ENCODE data around the gene PTPRJ. TPM values are rescaled to one million over a fixed set of nuclear protein-coding genes. Genes with fewer than 3 reads are reported as not detected.

Gene PTPRJ
- total RNA-seq, 1 experiment from 2014 or later, result 11.0 TPM

GRCh38 chr11:48090174-48090573 lies 109.8 kb downstream of the PTPRJ start:
- intact Hi-C loops (cut with micrococcal nuclease; ENCODE audit: unreplicated experiment), result no loop called here
- Mint-ChIP-seq H3K27me3 (ENCODE audit: insufficient read depth, unreplicated experiment) (no peaks in the 10 kb centered on the region), H3K27ac (ENCODE audit: unreplicated experiment) (no peak overlapping the region), H3K4me3 (ENCODE audit: unreplicated experiment) (no peak overlapping the region), H3K4me1 (ENCODE audit: low read depth, unreplicated experiment) (peaks cover 38% of the 10 kb centered on the region), H3K36me3 (ENCODE audit: insufficient read depth, unreplicated experiment) (no peaks in the 10 kb centered on the region), H3K9me3 (ENCODE audit: unreplicated experiment) (no peaks in the 10 kb centered on the region)
- CTCF ChIA-PET, result no interaction called here
- no peaks in the 10 kb centered on the region for H3K9me3 ChIP-seq
- POLR2A ChIA-PET, result no interaction called here
- peaks cover 45% of the 10 kb centered on the region for H3K4me1 ChIP-seq
- no peak overlapping the region for H3K4me3 ChIP-seq (ENCODE audit: low read depth, low read length)
- H3K36me3 ChIP-seq (ENCODE audit: control insufficient read depth, insufficient read depth, low read length), result no peaks in the 10 kb centered on the region
- TF ChIP-seq CTCF (IDR thresholded peaks at IDR 0.05; ENCODE audit: insufficient read depth in 1 of 2, low read depth in 1 of 2, low read length in 1 of 2, severe bottlenecking in 1 of 2, unreplicated experiment in 1 of 2), result no peak
- H3K27me3 ChIP-seq (replicated peaks; ENCODE audit: control insufficient read depth, insufficient read depth, low read length), result no peaks in the 10 kb centered on the region
- BruUV-seq (replicated peaks), result no TSS peak
- no peak for DNase-seq

- H3K4me1 ChIP-seq, result peaks cover 44% of the 10 kb centered on the region
- ChIA-PET POLR2A (no interaction called here), CTCF (no interaction called here)
- H3K36me3 Mint-ChIP-seq (ENCODE audit: insufficient read depth, unreplicated experiment), result no peaks in the 10 kb centered on the region
- no peaks in the 10 kb centered on the region for H3K9me3 Mint-ChIP-seq (ENCODE audit: unreplicated experiment)
- no peak overlapping the region for H3K27ac Mint-ChIP-seq (ENCODE audit: unreplicated experiment)
- no peaks in the 10 kb centered on the region for H3K36me3 ChIP-seq (ENCODE audit: control insufficient read depth, insufficient read depth, low read length)
- H3K4me1 Mint-ChIP-seq (ENCODE audit: low read depth, unreplicated experiment), result peaks cover 38% of the 10 kb centered on the region
- H3K4me3 ChIP-seq (ENCODE audit: low read depth, low read length), result no peak overlapping the region
- H3K4me3 Mint-ChIP-seq (ENCODE audit: unreplicated experiment), result no peak overlapping the region
- H3K9me3 ChIP-seq, result no peaks in the 10 kb centered on the region
- BruUV-seq (replicated peaks), result no TSS peak
- H3K27me3 Mint-ChIP-seq (ENCODE audit: insufficient read depth, unreplicated experiment), result no peaks in the 10 kb centered on the region
- intact Hi-C loops (cut with micrococcal nuclease; ENCODE audit: unreplicated experiment), result no loop called here
- DNase-seq, result no peak
- TF ChIP-seq CTCF (IDR thresholded peaks at IDR 0.05; ENCODE audit: insufficient read depth in 1 of 2, low read depth in 1 of 2, low read length in 1 of 2, severe bottlenecking in 1 of 2, unreplicated experiment in 1 of 2), result no peak
- no peaks in the 10 kb centered on the region for H3K27me3 ChIP-seq (replicated peaks; ENCODE audit: control insufficient read depth, insufficient read depth, low read length)
Measured at GRCh38 chr11:48091426-48092102, 111.2 kb downstream of the PTPRJ start.

GRCh38 chr11:48093323-48093722 lies 113.0 kb downstream of the PTPRJ start:
- no peak for DNase-seq
- Histone ChIP-seq H3K9me3 (no peaks in the 10 kb centered on the region), H3K4me1 (peaks cover 48% of the 10 kb centered on the region), H3K27me3 (replicated peaks; ENCODE audit: control insufficient read depth, insufficient read depth, low read length) (no peaks in the 10 kb centered on the region), H3K36me3 (ENCODE audit: control insufficient read depth, insufficient read depth, low read length) (no peaks in the 10 kb centered on the region), H3K4me3 (ENCODE audit: low read depth, low read length) (no peak overlapping the region)
- no peaks in the 10 kb centered on the region for H3K27me3 Mint-ChIP-seq (ENCODE audit: insufficient read depth, unreplicated experiment)
- H3K9me3 Mint-ChIP-seq (ENCODE audit: unreplicated experiment), result no peaks in the 10 kb centered on the region
- H3K36me3 Mint-ChIP-seq (ENCODE audit: insufficient read depth, unreplicated experiment), result no peaks in the 10 kb centered on the region
- ChIA-PET POLR2A (no interaction called here), CTCF (interaction anchor here (0.5 to 1.5 kb wide), 3 partner anchors 95 to 158 kb away, joined by 3 to 6 read pairs (median 5); no protein-coding TSS in a partner anchor)
- intact Hi-C loops (cut with micrococcal nuclease; ENCODE audit: unreplicated experiment), result no loop called here
- peaks cover 35% of the 10 kb centered on the region for H3K4me1 Mint-ChIP-seq (ENCODE audit: low read depth, unreplicated experiment)
- no peak for TF ChIP-seq CTCF (IDR thresholded peaks at IDR 0.05; ENCODE audit: insufficient read depth in 1 of 2, low read depth in 1 of 2, low read length in 1 of 2, severe bottlenecking in 1 of 2, unreplicated experiment in 1 of 2)
- no peak overlapping the region for H3K27ac Mint-ChIP-seq (ENCODE audit: unreplicated experiment)
- no TSS peak for BruUV-seq (replicated peaks)
- H3K4me3 Mint-ChIP-seq (ENCODE audit: unreplicated experiment), result no peak overlapping the region

All from Caco-2 (cell line).